ENCODE data around the gene MPZL2. TPM values are rescaled to one million over a fixed set of nuclear protein-coding genes. Genes with fewer than 3 reads are reported as not detected.

Gene MPZL2
- total RNA-seq, 1 donor: not detected

DNA sequence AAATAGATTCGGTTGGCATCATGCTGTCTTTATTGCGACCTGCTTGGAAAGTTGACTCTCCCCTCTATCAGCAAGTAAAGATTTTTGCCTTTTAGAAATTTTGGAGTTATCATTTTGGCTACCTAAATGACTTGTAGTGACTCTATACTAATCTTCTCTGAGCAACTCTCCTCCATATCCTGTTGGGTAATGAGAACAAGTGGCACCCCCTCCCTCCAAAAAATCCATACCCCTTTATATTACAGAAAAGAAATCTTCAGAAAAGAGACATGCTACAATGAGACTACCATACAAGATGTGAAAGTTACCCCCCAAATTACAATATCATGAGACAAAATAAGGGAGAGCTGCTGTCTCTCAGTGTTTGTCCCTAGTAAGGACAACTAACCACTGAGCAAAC, 40.5 kb downstream of the MPZL2 start:
- Histone ChIP-seq H2AFZ (ENCODE audit: low read length) (no peak overlapping the region), H3K9me3 (ENCODE audit: low read depth, low read length) (no peaks in the 10 kb centered on the region), H3K79me2 (ENCODE audit: insufficient read depth, low read length) (no peaks in the 10 kb centered on the region), H3K4me1 (ENCODE audit: insufficient read depth, low read length) (no peaks in the 10 kb centered on the region), H3K27me3 (ENCODE audit: insufficient read depth, low read length) (peaks cover 21% of the 10 kb centered on the region), H3K36me3 (ENCODE audit: insufficient read depth, low read length) (no peaks in the 10 kb centered on the region), H3K4me2 (ENCODE audit: insufficient read depth, low read length) (no peak overlapping the region), H3K27ac (ENCODE audit: low read depth, low read length) (no peak overlapping the region), H4K20me1 (ENCODE audit: insufficient read depth, low read length) (no peaks in the 10 kb centered on the region), H3K4me3 (ENCODE audit: insufficient read depth, low read length) (no peak overlapping the region)
- no peak for DNase-seq (ENCODE audit: insufficient read length, low spot score, missing footprints)
- TF ChIP-seq, protein P1, sequence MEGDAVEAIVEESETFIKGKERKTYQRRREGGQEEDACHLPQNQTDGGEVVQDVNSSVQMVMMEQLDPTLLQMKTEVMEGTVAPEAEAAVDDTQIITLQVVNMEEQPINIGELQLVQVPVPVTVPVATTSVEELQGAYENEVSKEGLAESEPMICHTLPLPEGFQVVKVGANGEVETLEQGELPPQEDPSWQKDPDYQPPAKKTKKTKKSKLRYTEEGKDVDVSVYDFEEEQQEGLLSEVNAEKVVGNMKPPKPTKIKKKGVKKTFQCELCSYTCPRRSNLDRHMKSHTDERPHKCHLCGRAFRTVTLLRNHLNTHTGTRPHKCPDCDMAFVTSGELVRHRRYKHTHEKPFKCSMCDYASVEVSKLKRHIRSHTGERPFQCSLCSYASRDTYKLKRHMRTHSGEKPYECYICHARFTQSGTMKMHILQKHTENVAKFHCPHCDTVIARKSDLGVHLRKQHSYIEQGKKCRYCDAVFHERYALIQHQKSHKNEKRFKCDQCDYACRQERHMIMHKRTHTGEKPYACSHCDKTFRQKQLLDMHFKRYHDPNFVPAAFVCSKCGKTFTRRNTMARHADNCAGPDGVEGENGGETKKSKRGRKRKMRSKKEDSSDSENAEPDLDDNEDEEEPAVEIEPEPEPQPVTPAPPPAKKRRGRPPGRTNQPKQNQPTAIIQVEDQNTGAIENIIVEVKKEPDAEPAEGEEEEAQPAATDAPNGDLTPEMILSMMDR (IDR thresholded peaks at IDR 0.05; ENCODE audit: extremely low read depth, low read depth, low read length): no peak

DNA sequence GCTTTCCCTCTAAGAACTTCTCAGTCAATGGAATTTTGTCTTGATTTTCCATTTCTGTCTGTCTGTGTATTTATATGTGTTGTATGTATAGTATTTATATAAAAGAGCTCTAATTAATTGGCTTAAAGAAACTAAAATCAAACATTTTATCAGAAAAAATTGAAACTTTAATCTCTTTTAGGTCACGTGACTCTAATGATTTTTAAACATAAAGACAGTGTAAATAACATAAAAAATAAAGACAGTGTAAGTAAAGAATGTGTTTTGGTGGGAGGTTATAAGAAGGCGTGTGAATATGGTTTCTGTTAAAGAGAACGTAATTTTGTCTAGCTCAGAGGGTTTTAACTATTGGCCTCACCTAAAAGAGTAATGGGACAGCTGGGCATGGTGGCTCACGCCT, 41.7 kb downstream of the MPZL2 start:
- no peaks in the 10 kb centered on the region for H3K36me3 ChIP-seq (ENCODE audit: insufficient read depth, low read length)
- H3K27ac ChIP-seq (ENCODE audit: low read depth, low read length): no peak overlapping the region
- peaks cover 19% of the 10 kb centered on the region for H3K27me3 ChIP-seq (ENCODE audit: insufficient read depth, low read length)
- no peak overlapping the region for H3K4me3 ChIP-seq (ENCODE audit: insufficient read depth, low read length)
- DNase-seq (ENCODE audit: insufficient read length, low spot score, missing footprints): no peak
- no peaks in the 10 kb centered on the region for H3K4me1 ChIP-seq (ENCODE audit: insufficient read depth, low read length)
- H3K9me3 ChIP-seq (ENCODE audit: low read depth, low read length): no peaks in the 10 kb centered on the region
- H3K4me2 ChIP-seq (ENCODE audit: insufficient read depth, low read length): no peak overlapping the region
- no peaks in the 10 kb centered on the region for H4K20me1 ChIP-seq (ENCODE audit: insufficient read depth, low read length)
- H2AFZ ChIP-seq (ENCODE audit: low read length): no peak overlapping the region
- TF ChIP-seq, protein P1 (IDR thresholded peaks at IDR 0.05; ENCODE audit: extremely low read depth, low read depth, low read length): no peak
- H3K79me2 ChIP-seq (ENCODE audit: insufficient read depth, low read length): no peaks in the 10 kb centered on the region

DNA sequence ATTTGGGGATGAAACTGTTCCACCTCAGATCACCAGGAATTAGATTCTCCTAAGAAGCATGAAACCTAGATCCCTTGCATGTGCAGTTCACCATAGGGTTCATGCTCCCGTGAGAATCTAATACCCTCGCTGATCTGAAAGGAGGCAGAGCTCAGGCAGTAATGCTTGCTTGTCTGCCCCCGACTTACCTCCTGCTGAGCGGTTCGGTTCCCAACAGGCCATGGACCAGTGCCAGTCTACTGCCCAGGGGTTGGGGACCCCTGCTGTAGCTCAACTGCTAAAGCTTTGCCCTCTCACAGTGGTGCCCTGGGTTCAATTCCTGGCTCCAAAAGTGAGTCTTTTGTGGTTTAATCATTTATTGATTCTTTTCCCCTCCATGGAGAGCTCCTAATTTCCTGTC, 42.7 kb downstream of the MPZL2 start:
- DNase-seq (ENCODE audit: insufficient read length, low spot score, missing footprints): no peak

DNA sequence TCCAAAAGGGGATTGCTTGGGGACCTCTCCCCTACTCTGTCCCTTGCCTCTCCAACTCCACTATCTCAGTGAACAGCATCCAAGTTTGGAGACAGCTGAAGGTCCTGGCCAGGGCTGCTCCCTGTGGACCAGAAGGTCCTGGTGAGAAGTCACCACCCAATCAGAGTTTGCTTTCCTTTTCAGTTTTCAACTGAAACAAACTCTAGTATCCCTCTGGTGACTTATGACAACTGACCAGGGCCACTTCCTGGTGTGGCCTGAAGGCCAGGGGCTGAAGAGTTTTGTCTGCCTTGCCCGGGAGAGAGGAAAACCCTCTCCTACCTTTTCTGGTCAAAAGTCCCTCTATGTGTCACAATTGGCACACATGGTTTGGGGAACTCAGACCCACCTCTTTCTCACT, 44.4 kb downstream of the MPZL2 start:
- Histone ChIP-seq H3K79me2 (ENCODE audit: insufficient read depth, low read length) (no peaks in the 10 kb centered on the region), H2AFZ (ENCODE audit: low read length) (no peak overlapping the region), H3K27me3 (ENCODE audit: insufficient read depth, low read length) (peaks cover 20% of the 10 kb centered on the region), H3K4me1 (ENCODE audit: insufficient read depth, low read length) (no peaks in the 10 kb centered on the region), H3K36me3 (ENCODE audit: insufficient read depth, low read length) (no peaks in the 10 kb centered on the region), H3K27ac (ENCODE audit: low read depth, low read length) (no peak overlapping the region), H3K4me3 (ENCODE audit: insufficient read depth, low read length) (no peak overlapping the region), H3K9me3 (ENCODE audit: low read depth, low read length) (no peaks in the 10 kb centered on the region), H4K20me1 (ENCODE audit: insufficient read depth, low read length) (no peaks in the 10 kb centered on the region), H3K4me2 (ENCODE audit: insufficient read depth, low read length) (no peak overlapping the region)
- TF ChIP-seq, protein P1 (IDR thresholded peaks at IDR 0.05; ENCODE audit: extremely low read depth, low read depth, low read length): no peak
- DNase-seq (ENCODE audit: insufficient read length, low spot score, missing footprints): no peak

More for the DNA sequence above, 42.7 kb downstream of the MPZL2 start:
- no peak overlapping the region for H3K27ac ChIP-seq (ENCODE audit: low read depth, low read length)
- H3K79me2 ChIP-seq (ENCODE audit: insufficient read depth, low read length): no peaks in the 10 kb centered on the region
- H2AFZ ChIP-seq (ENCODE audit: low read length): no peak overlapping the region
- H4K20me1 ChIP-seq (ENCODE audit: insufficient read depth, low read length): no peaks in the 10 kb centered on the region
- H3K36me3 ChIP-seq (ENCODE audit: insufficient read depth, low read length): no peaks in the 10 kb centered on the region
- no peaks in the 10 kb centered on the region for H3K4me1 ChIP-seq (ENCODE audit: insufficient read depth, low read length)
- H3K4me2 ChIP-seq (ENCODE audit: insufficient read depth, low read length): no peak overlapping the region
- TF ChIP-seq, protein P1 (IDR thresholded peaks at IDR 0.05; ENCODE audit: extremely low read depth, low read depth, low read length): no peak
- H3K9me3 ChIP-seq (ENCODE audit: low read depth, low read length): no peaks in the 10 kb centered on the region
- no peak overlapping the region for H3K4me3 ChIP-seq (ENCODE audit: insufficient read depth, low read length)
- peaks cover 20% of the 10 kb centered on the region for H3K27me3 ChIP-seq (ENCODE audit: insufficient read depth, low read length)

All from osteoblast (primary cell).